HEK293 (cell line): ENCODE data around the gene ADORA2A.

ENCODE experiments used
- CTCF ChIP-seq: fragments of 450-650 bp; formaldehyde crosslinking; IDR thresholded peaks from 2 replicates; pipeline ENCODE4 v1.5.1; 2016; ENCODE audit warnings: missing biosample characterization, missing genetic modification characterization
- TRIM28 ChIP-seq: IDR thresholded peaks from 2 replicates; pipeline ENCODE4 v1.6.1; 2011; ENCODE audit warnings: low read length, control low read depth, borderline replicate concordance
- TSHZ1 ChIP-seq: fragments of 450-650 bp; formaldehyde crosslinking; IDR thresholded peaks from 2 replicates; pipeline ENCODE4 v1.5.1; 2016; ENCODE audit warnings: missing biosample characterization, missing genetic modification characterization, borderline replicate concordance
- ZNF2 ChIP-seq: fragments of 450-650 bp; formaldehyde crosslinking; IDR thresholded peaks from 2 replicates; pipeline ENCODE4 v1.5.1; 2016; ENCODE audit warnings: missing biosample characterization, missing genetic modification characterization
- ZNF23 ChIP-seq: fragments of 450-650 bp; formaldehyde crosslinking; IDR thresholded peaks from 2 replicates; pipeline ENCODE4 v1.5.1; 2016; ENCODE audit warnings: missing biosample characterization, missing genetic modification characterization, borderline replicate concordance
- ZNF274 ChIP-seq, 2 experiments: fragments of 200-500 bp in 1 of 2; fragments of 450-650 bp in 1 of 2; sonication (Bioruptor generic) in 1 of 2; formaldehyde crosslinking in 1 of 2; IDR thresholded peaks; 2 replicates each; pipeline versions ENCODE4 v1.5.1 to v1.6.1; 2014 to 2016; ENCODE audit warnings: borderline replicate concordance in 1 of 2, inconsistent platforms in 1 of 2, low read length in 1 of 2, missing biosample characterization in 1 of 2, missing genetic modification characterization in 1 of 2
- ZNF324 ChIP-seq: fragments of 450-650 bp; formaldehyde crosslinking; IDR thresholded peaks from 2 replicates; pipeline ENCODE4 v1.5.1; 2016; ENCODE audit warnings: missing biosample characterization, missing genetic modification characterization
- ZNF664 ChIP-seq: fragments of 450-650 bp; formaldehyde crosslinking; IDR thresholded peaks from 2 replicates; pipeline ENCODE4 v1.5.1; 2016; ENCODE audit warnings: missing biosample characterization, missing genetic modification characterization
- TF ChIP-seq, protein P1 (sequence below): fragments of 450-650 bp; formaldehyde crosslinking; IDR thresholded peaks from 2 replicates; pipeline ENCODE4 v1.5.1; 2016; ENCODE audit warnings: missing biosample characterization, missing genetic modification characterization

DNA sequence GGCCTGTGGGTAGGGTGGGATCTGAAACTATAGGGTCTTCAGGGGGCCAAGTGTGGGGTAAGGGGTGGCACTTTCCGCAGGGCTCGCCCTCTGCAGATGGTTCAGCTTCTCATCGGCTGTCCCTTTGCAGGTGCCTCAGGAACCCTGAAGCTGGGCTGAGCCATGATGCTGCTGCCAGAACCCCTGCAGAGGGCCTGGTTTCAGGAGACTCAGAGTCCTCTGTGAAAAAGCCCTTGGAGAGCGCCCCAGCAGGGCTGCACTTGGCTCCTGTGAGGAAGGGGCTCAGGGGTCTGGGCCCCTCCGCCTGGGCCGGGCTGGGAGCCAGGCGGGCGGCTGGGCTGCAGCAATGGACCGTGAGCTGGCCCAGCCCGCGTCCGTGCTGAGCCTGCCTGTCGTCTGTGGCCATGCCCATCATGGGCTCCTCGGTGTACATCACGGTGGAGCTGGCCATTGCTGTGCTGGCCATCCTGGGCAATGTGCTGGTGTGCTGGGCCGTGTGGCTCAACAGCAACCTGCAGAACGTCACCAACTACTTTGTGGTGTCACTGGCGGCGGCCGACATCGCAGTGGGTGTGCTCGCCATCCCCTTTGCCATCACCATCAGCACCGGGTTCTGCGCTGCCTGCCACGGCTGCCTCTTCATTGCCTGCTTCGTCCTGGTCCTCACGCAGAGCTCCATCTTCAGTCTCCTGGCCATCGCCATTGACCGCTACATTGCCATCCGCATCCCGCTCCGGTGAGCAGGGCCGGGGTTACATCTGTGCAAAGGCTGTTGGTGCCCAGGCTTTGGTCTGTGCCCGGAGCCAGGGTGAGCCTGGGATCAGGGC lies 5.8 kb downstream of the ADORA2A start:
- TF ChIP-seq ZNF2 (tag by site-specific recombination): no peak
- TF ChIP-seq ZNF274 (IDR thresholded peaks at IDR 0.05; ENCODE audit: low read length): no peak
- no peak for TF ChIP-seq ZNF274 (tag by site-specific recombination; IDR thresholded peaks at IDR 0.05; ENCODE audit: borderline replicate concordance)
- no peak for TF ChIP-seq CTCF
- TF ChIP-seq ZNF664 (tag by site-specific recombination): no peak
- TF ChIP-seq ZNF324 (tag by site-specific recombination): no peak
- no peak for TF ChIP-seq TRIM28
- no peak for TF ChIP-seq TSHZ1
- TF ChIP-seq, protein P1, sequence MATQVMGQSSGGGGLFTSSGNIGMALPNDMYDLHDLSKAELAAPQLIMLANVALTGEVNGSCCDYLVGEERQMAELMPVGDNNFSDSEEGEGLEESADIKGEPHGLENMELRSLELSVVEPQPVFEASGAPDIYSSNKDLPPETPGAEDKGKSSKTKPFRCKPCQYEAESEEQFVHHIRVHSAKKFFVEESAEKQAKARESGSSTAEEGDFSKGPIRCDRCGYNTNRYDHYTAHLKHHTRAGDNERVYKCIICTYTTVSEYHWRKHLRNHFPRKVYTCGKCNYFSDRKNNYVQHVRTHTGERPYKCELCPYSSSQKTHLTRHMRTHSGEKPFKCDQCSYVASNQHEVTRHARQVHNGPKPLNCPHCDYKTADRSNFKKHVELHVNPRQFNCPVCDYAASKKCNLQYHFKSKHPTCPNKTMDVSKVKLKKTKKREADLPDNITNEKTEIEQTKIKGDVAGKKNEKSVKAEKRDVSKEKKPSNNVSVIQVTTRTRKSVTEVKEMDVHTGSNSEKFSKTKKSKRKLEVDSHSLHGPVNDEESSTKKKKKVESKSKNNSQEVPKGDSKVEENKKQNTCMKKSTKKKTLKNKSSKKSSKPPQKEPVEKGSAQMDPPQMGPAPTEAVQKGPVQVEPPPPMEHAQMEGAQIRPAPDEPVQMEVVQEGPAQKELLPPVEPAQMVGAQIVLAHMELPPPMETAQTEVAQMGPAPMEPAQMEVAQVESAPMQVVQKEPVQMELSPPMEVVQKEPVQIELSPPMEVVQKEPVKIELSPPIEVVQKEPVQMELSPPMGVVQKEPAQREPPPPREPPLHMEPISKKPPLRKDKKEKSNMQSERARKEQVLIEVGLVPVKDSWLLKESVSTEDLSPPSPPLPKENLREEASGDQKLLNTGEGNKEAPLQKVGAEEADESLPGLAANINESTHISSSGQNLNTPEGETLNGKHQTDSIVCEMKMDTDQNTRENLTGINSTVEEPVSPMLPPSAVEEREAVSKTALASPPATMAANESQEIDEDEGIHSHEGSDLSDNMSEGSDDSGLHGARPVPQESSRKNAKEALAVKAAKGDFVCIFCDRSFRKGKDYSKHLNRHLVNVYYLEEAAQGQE (tag by site-specific recombination): no peak
- no peak for TF ChIP-seq ZNF23 (tag by site-specific recombination)
